SK-N-MC (cell line): ENCODE data around the gene SNX32.

Experiments used
- EZH2 ChIP-seq: fragments of 200-600 bp; sonication (generic); IDR thresholded peaks from one replicate; pipeline ENCODE4 v1.6.1; 2017; ENCODE audit warnings: antibody characterized with exemption
- FOXP2 ChIP-seq: optimal IDR thresholded peaks from 2 replicates; pipeline ENCODE3; 2011; ENCODE audit warnings: mild to moderate bottlenecking, moderate library complexity; ENCODE audit not compliant: insufficient read depth; ENCODE audit errors: extremely low read length, control extremely low read depth
- POLR2AphosphoS5 ChIP-seq: IDR thresholded peaks from 2 replicates; pipeline ENCODE4 v1.6.1; 2012; ENCODE audit warnings: mild to moderate bottlenecking, low read depth, low read length, borderline replicate concordance

DNA sequence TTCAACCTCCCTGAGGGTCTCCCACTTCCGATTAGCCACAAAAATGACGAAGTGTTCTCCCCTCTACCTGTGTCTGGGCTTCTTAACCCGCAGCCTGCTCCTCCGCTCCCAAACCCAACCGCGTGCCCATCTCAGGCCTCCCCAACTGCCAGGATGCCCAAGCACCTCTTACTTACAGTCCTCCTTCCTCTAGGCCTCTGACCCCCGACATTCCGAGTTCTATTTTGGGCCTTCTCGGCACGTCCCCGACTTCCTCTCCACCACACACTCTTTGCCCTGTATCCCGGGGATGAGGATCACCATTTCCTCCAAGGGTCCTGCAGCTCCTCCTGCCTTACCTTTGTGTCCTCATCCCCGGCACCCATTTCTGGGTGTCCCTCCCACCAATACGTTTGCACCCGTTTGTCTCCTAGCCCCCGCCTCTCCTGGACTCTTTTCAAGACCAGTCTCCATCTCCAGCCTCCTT is 26.1 kb downstream of the SNX32 start:
- TF ChIP-seq EZH2 (no peak), POLR2AphosphoS5 (no peak), FOXP2 (no peak)
